Transverse colon (tissue), 3 donors: ENCODE measurements around the gene UHRF2.

ENCODE experiments used
- CTCF ChIP-seq, 5 experiments: fragments of 200-600 bp in 3 of 5; fragments of 450-650 bp in 2 of 5; sonication (generic) in 3 of 5; IDR thresholded peaks; 1 replicate in 2 of 5; 2 replicates in 3 of 5; pipeline ENCODE4 v1.5.1; 2016 to 2017; ENCODE audit warnings: antibody characterized with exemption in 5 of 5, inconsistent platforms in 3 of 5, mild to moderate bottlenecking in 2 of 5, moderate library complexity in 1 of 5
- EP300 ChIP-seq: sonication (generic); formaldehyde crosslinking; IDR thresholded peaks from one replicate; pipeline ENCODE4 v1.6.1; 2017; ENCODE audit warnings: antibody characterized with exemption, low read depth
- POLR2A ChIP-seq: fragments of 450-650 bp; IDR thresholded peaks from one replicate; pipeline ENCODE4 v1.6.1; 2016; ENCODE audit warnings: antibody characterized with exemption, mild to moderate bottlenecking, moderate library complexity

DNA sequence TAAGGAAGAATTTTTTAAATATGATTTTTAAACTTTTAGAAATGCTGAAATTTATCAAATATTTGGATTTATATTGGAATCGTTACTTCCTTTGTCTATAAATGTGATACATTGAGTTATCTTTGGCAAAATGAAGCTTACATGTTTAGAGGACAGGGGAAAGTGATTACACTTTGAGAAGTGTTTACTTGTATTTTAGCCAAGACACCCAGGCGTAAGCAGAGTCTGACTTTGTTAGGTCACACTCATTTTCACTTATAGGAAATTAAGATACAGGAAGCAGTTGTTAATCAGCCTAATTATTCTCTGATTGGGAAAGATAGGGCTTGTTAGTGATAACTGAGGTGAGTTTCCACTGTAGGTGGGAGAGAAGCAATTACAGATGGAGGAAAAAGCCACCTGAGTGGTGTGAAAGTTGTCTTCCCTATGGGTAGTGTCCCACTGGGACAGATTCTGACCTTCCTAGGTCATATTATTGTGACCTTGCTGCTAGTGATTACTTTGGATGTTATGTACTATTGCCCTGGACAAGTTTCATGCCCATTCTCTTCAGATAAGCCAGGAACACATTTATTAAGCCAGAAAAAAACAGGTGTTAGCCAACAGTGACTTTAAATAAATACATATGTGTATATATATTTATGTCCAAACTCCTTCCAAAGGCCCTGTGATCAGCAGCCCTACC lies 88.7 kb downstream of the UHRF2 start:
- TF ChIP-seq CTCF (IDR thresholded peaks at IDR 0.05) (no peak), EP300 (no peak), POLR2A (no peak)
